Panc1 (cell line): ENCODE results near the gene FKBP7. TPM values are rescaled to one million over a fixed set of nuclear protein-coding genes. Genes with fewer than 3 reads are reported as not detected.

Experiments used
- ATAC-seq: fragments of 200-7000 bp; cut with Tn5 transposase; 2 replicates; pipeline ENCODE4 v1.9.1; 2020; ENCODE audit warnings: mild to moderate bottlenecking, moderate library complexity
- BruUV-seq: library from RNA; stranded (reverse); fragments of 400-500 nt; replicated peaks from 2 replicates; lab custom pipeline; 2021; lab: Mats Ljungman, UMichigan
- CTCF ChIA-PET: fragments of 300-600 bp; sonication (Branson Sonifier 250); formaldehyde crosslinking; loops from one replicate; lab custom pipeline; 2022; ENCODE audit warnings: antibody characterized with exemption; lab: Charles Lee
- POLR2A ChIA-PET: fragments of 300-600 bp; sonication (Branson Sonifier 250); formaldehyde crosslinking; loops from one replicate; lab custom pipeline; 2022; ENCODE audit warnings: antibody characterized with exemption; lab: Charles Lee
- DNase-seq: peaks from one replicate; pipeline ENCODE4 v3.0.0-alpha.2; 2010; ENCODE audit warnings: low read depth, low spot score
- H3K27ac ChIP-seq: 2 replicates; pipeline ENCODE4 v1.5.1; 2011; ENCODE audit warnings: mild to moderate bottlenecking, low read length, inconsistent platforms
- H3K27me3 ChIP-seq: fragments of 200-500 bp; sonication (Bioruptor generic); 2 replicates; pipeline ENCODE4 v1.6.0; 2014; ENCODE audit warnings: low read length, inconsistent platforms; ENCODE audit not compliant: control insufficient read depth, insufficient read depth
- H3K36me3 ChIP-seq: fragments of 200-500 bp; sonication (Bioruptor generic); 2 replicates; pipeline ENCODE4 v1.5.1; 2014; ENCODE audit warnings: inconsistent platforms, mild to moderate bottlenecking, low read length, moderate library complexity; ENCODE audit not compliant: control insufficient read depth, insufficient read depth
- H3K4me1 ChIP-seq: 2 replicates; pipeline ENCODE4 v1.5.1; 2011; ENCODE audit warnings: inconsistent platforms, mild to moderate bottlenecking, low read length, moderate library complexity; ENCODE audit not compliant: control insufficient read depth, insufficient read depth
- H3K4me3 ChIP-seq, 2 experiments: 2 replicates each; pipeline ENCODE4 v1.5.1; 2011 to 2012; ENCODE audit warnings: low read depth in 2 of 2, low read length in 2 of 2, mild to moderate bottlenecking in 2 of 2, inconsistent platforms in 1 of 2, moderate library complexity in 1 of 2
- H3K9me3 ChIP-seq: fragments of 200-500 bp; sonication (Bioruptor generic); 2 replicates; pipeline ENCODE4 v1.5.1; 2014; ENCODE audit warnings: low read depth, mild to moderate bottlenecking, inconsistent platforms, low read length, moderate library complexity; ENCODE audit not compliant: control insufficient read depth, insufficient read depth
- POLR2AphosphoS5 ChIP-seq: IDR thresholded peaks from 2 replicates; pipeline ENCODE4 v1.6.1; 2012; ENCODE audit warnings: mild to moderate bottlenecking, low read depth, low read length, moderate library complexity
- SIN3A ChIP-seq: IDR thresholded peaks from 2 replicates; pipeline ENCODE4 v1.6.1; 2012; ENCODE audit warnings: low read depth, mild to moderate bottlenecking, low read length, moderate library complexity, borderline replicate concordance; ENCODE audit not compliant: insufficient read depth
- TCF7L2 ChIP-seq: IDR thresholded peaks from 2 replicates; pipeline ENCODE4 v1.6.1; 2011; ENCODE audit warnings: mild to moderate bottlenecking, low read depth, low read length, inconsistent platforms
- in situ Hi-C: cut with HindIII; loops from 2 replicates; pipeline ENCODE4 v1.10.0; 2016; ENCODE audit warnings: low sequenced_read_pairs, low pct_unique_long_range_greater_than_20kb
- intact Hi-C: fragments of 100-400 bp; cut with micrococcal nuclease; formaldehyde crosslinking; loops from one replicate; pipeline ENCODE4 v1.10.0; 2022; ENCODE audit not compliant: unreplicated experiment
- total RNA-seq: library from RNA; stranded (reverse); gene quantifications from one replicate; pipeline ENCODE4 v1.2.1, GENCODE V29; 2021; ENCODE audit not compliant: unreplicated experiment
- TF ChIP-seq, protein P1 (sequence below), 2 experiments: IDR thresholded peaks; 2 replicates each; pipeline ENCODE4 v1.6.1; 2011 to 2012; ENCODE audit warnings: low read depth in 2 of 2, control low read depth in 1 of 2, low read length in 1 of 2, mild to moderate bottlenecking in 1 of 2, moderate library complexity in 1 of 2; ENCODE audit not compliant: insufficient read depth in 1 of 2
- TF ChIP-seq, protein P2 (sequence below): fragments of 450-650 bp; IDR thresholded peaks from 2 replicates; pipeline ENCODE4 v1.5.1; 2017; ENCODE audit warnings: mild to moderate bottlenecking

Gene FKBP7
- total RNA-seq, 1 experiment from 2014 or later: 1.8 TPM

DNA sequence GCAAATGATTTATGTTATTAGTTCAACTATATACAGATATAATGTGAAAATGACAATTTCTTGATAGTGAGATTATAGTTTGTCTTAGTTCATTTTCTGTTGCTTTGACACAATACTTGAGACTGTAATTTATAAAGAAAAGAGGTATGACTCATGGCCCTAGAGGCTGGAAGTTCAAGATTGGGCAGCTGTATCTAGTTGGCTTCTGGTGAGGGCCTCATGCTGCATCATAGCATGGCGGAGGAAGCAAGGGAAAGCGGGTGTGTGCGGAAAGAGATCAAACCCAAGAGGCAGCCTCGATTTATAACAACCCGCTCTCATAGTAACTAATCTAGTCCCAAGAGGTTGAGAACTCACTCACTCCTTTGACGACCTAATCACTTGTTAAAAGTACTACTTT lies 13.2 kb upstream of the FKBP7 start:
- POLR2A ChIA-PET: no interaction called here
- intact Hi-C loops: no loop called here
- peaks cover 2% of the 10 kb centered on the region for H3K36me3 ChIP-seq
- no peak for TF ChIP-seq SIN3A
- TF ChIP-seq, protein P1, sequence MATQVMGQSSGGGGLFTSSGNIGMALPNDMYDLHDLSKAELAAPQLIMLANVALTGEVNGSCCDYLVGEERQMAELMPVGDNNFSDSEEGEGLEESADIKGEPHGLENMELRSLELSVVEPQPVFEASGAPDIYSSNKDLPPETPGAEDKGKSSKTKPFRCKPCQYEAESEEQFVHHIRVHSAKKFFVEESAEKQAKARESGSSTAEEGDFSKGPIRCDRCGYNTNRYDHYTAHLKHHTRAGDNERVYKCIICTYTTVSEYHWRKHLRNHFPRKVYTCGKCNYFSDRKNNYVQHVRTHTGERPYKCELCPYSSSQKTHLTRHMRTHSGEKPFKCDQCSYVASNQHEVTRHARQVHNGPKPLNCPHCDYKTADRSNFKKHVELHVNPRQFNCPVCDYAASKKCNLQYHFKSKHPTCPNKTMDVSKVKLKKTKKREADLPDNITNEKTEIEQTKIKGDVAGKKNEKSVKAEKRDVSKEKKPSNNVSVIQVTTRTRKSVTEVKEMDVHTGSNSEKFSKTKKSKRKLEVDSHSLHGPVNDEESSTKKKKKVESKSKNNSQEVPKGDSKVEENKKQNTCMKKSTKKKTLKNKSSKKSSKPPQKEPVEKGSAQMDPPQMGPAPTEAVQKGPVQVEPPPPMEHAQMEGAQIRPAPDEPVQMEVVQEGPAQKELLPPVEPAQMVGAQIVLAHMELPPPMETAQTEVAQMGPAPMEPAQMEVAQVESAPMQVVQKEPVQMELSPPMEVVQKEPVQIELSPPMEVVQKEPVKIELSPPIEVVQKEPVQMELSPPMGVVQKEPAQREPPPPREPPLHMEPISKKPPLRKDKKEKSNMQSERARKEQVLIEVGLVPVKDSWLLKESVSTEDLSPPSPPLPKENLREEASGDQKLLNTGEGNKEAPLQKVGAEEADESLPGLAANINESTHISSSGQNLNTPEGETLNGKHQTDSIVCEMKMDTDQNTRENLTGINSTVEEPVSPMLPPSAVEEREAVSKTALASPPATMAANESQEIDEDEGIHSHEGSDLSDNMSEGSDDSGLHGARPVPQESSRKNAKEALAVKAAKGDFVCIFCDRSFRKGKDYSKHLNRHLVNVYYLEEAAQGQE (IDR thresholded peaks at IDR 0.05; ENCODE audit: insufficient read depth in 1 of 2, low read depth in 2 of 2, low read length in 1 of 2): no peak
- TF ChIP-seq POLR2AphosphoS5: no peak
- TF ChIP-seq TCF7L2: no peak
- TF ChIP-seq, protein P2, sequence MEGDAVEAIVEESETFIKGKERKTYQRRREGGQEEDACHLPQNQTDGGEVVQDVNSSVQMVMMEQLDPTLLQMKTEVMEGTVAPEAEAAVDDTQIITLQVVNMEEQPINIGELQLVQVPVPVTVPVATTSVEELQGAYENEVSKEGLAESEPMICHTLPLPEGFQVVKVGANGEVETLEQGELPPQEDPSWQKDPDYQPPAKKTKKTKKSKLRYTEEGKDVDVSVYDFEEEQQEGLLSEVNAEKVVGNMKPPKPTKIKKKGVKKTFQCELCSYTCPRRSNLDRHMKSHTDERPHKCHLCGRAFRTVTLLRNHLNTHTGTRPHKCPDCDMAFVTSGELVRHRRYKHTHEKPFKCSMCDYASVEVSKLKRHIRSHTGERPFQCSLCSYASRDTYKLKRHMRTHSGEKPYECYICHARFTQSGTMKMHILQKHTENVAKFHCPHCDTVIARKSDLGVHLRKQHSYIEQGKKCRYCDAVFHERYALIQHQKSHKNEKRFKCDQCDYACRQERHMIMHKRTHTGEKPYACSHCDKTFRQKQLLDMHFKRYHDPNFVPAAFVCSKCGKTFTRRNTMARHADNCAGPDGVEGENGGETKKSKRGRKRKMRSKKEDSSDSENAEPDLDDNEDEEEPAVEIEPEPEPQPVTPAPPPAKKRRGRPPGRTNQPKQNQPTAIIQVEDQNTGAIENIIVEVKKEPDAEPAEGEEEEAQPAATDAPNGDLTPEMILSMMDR: no peak
- no peaks in the 10 kb centered on the region for H3K9me3 ChIP-seq
- no peak overlapping the region for H3K27ac ChIP-seq
- no peak overlapping the region for H3K4me3 ChIP-seq
- in situ Hi-C loops: no loop called here
- H3K4me1 ChIP-seq: no peaks in the 10 kb centered on the region
- H3K27me3 ChIP-seq: no peaks in the 10 kb centered on the region
- no TSS peak for BruUV-seq
- no peak for ATAC-seq
- CTCF ChIA-PET: no interaction called here
- no peak for DNase-seq

DNA sequence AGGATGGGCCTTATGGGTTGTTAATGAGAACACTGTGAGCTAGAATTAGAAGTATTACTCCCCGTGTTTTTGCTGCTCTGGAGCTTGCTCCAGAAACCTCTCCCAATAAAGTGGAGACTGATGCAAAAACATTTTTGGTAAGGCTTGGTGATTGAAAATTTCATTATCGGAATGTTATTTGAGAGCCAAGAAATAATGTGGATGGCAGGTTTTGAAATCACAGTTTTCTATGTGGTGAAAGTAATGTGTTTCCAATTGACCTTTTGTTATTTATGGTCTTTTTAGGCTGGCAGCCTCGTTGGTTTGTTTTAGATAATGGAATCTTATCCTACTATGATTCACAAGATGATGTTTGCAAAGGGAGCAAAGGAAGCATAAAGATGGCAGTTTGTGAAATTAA lies 7.0 kb upstream of the FKBP7 start:
- Histone ChIP-seq H3K4me3 (no peak overlapping the region), H3K9me3 (no peaks in the 10 kb centered on the region), H3K36me3 (no peaks in the 10 kb centered on the region; the same call in 1 of the 2 replicates), H3K27me3 (no peaks in the 10 kb centered on the region), H3K27ac (no peak overlapping the region), H3K4me1 (peaks cover 11% of the 10 kb centered on the region)
- in situ Hi-C loops: no loop called here
- ATAC-seq (no peak), DNase-seq (no peak)
- no TSS peak for BruUV-seq
- TF ChIP-seq, protein P1 (IDR thresholded peaks at IDR 0.05; ENCODE audit: insufficient read depth in 1 of 2, low read depth in 2 of 2, low read length in 1 of 2): no peak
- TF ChIP-seq TCF7L2 (no peak), SIN3A (no peak)
- CTCF ChIA-PET: no interaction called here
- intact Hi-C loops: no loop called here
- POLR2A ChIA-PET: no interaction called here
